Measurements from ENCODE around the gene HNRNPK. TPM values are rescaled to one million over a fixed set of nuclear protein-coding genes. Genes with fewer than 3 reads are reported as not detected.

The HNRNPK gene
- total and polyA plus RNA-seq, 10 of the 15 experiments (the other 5 are each of a cell fraction or from before 2014, with no cell fraction given), result 235 to 970 (median 652) TPM

DNA sequence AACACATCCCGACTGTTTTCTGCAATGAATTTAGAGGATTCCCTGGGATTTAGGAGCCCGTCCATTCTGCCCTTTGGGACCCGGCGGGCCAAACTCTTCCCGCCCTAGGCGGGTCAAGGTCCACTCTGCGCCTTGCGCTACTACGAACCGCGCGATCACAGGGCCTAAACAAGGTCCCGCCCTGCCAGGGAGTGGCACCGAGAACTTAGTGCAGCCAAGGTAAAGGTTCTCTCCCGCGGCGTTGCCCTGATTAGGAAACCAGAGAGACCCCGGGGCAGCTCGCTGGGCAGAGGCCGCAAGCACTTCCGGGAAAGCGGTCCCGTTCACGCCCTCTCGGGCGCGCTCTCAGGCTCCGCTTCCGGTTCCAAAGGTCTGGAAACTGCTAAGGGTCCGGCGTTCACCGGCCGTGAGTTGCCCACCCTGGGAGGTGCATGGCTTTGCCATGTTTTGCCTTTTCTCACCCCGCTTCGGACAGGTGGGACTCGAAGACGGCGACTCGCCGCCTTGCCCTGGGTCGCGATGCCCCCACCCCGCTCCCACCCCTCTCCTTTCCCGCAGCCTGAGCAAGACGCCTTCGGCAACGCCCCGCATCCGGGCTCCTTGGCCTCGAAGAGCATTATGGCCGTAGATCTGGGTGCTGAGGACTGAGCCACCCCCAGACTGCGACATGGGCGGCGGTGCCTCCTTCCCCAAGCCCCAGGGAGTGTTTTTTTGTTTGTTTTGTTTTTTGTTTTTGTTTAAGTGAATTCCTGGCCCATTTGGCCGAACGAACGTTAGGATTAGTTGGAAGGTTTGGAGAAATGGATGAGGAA lies 23.4 kb downstream of the HNRNPK start (continued):
- 0 out of 2 replicates have a peak, but pooled peaks have one; percentile 17 for TF ChIP-seq CHD2 (IDR thresholded peaks at IDR 0.05; ENCODE audit: borderline replicate concordance, low read depth, low read length)
- TF ChIP-seq, protein P1, sequence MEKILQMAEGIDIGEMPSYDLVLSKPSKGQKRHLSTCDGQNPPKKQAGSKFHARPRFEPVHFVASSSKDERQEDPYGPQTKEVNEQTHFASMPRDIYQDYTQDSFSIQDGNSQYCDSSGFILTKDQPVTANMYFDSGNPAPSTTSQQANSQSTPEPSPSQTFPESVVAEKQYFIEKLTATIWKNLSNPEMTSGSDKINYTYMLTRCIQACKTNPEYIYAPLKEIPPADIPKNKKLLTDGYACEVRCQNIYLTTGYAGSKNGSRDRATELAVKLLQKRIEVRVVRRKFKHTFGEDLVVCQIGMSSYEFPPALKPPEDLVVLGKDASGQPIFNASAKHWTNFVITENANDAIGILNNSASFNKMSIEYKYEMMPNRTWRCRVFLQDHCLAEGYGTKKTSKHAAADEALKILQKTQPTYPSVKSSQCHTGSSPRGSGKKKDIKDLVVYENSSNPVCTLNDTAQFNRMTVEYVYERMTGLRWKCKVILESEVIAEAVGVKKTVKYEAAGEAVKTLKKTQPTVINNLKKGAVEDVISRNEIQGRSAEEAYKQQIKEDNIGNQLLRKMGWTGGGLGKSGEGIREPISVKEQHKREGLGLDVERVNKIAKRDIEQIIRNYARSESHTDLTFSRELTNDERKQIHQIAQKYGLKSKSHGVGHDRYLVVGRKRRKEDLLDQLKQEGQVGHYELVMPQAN (conservative IDR thresholded peaks at IDR 0.05), result 0 out of 2 replicates have a peak, but pooled peaks have one; percentile 43
- TF ChIP-seq, protein P2, sequence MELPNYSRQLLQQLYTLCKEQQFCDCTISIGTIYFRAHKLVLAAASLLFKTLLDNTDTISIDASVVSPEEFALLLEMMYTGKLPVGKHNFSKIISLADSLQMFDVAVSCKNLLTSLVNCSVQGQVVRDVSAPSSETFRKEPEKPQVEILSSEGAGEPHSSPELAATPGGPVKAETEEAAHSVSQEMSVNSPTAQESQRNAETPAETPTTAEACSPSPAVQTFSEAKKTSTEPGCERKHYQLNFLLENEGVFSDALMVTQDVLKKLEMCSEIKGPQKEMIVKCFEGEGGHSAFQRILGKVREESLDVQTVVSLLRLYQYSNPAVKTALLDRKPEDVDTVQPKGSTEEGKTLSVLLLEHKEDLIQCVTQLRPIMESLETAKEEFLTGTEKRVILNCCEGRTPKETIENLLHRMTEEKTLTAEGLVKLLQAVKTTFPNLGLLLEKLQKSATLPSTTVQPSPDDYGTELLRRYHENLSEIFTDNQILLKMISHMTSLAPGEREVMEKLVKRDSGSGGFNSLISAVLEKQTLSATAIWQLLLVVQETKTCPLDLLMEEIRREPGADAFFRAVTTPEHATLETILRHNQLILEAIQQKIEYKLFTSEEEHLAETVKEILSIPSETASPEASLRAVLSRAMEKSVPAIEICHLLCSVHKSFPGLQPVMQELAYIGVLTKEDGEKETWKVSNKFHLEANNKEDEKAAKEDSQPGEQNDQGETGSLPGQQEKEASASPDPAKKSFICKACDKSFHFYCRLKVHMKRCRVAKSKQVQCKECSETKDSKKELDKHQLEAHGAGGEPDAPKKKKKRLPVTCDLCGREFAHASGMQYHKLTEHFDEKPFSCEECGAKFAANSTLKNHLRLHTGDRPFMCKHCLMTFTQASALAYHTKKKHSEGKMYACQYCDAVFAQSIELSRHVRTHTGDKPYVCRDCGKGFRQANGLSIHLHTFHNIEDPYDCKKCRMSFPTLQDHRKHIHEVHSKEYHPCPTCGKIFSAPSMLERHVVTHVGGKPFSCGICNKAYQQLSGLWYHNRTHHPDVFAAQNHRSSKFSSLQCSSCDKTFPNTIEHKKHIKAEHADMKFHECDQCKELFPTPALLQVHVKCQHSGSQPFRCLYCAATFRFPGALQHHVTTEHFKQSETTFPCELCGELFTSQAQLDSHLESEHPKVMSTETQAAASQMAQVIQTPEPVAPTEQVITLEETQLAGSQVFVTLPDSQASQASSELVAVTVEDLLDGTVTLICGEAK (IDR thresholded peaks at IDR 0.05; ENCODE audit: borderline replicate concordance), result peak; percentile 70; the same call in 1 of the 2 replicates
- TF ChIP-seq POLR2A (IDR thresholded peaks at IDR 0.05; ENCODE audit: low read depth, low read length), result peak; percentile 77
